Mesodermal cell (in vitro differentiated cells): Measurements from ENCODE around the gene CEP170.
"Not testable (repeated sequence)": the region's sequence is repeated elsewhere in the genome, so short reads cannot be mapped to it uniquely, and the experiment has no call there.

Source experiments
- H3K27ac ChIP-seq: 2 replicates; pipeline ENCODE4 v1.7.0; 2013; ENCODE audit warnings: mild to moderate bottlenecking, low read depth, low read length, moderate library complexity; ENCODE audit not compliant: severe bottlenecking
- H3K36me3 ChIP-seq: 2 replicates; pipeline ENCODE4 v1.7.1; 2013; ENCODE audit warnings: mild to moderate bottlenecking, low read length, moderate library complexity; ENCODE audit not compliant: control insufficient read depth, insufficient read depth
- H3K4me1 ChIP-seq: one replicate; pipeline ENCODE4 v1.7.1; 2013; ENCODE audit warnings: mild to moderate bottlenecking, low read length; ENCODE audit not compliant: insufficient read depth, control insufficient read depth, poor library complexity, severe bottlenecking
- H3K4me3 ChIP-seq: 2 replicates; pipeline ENCODE4 v1.7.0; 2013; ENCODE audit warnings: low read length, control low read depth, mild to moderate bottlenecking; ENCODE audit not compliant: insufficient read depth, poor library complexity, severe bottlenecking; ENCODE audit errors: extremely low read depth
- H3K9me3 ChIP-seq: 2 replicates; pipeline ENCODE4 v1.7.1; 2013; ENCODE audit warnings: mild to moderate bottlenecking, low read length, moderate library complexity; ENCODE audit not compliant: control insufficient read depth
- WGBS, 2 experiments: methylation state at CpG; one replicate each; pipeline ENCODE4 v1.1.5; 2013; ENCODE audit warnings: missing lambda C conversion rate in 2 of 2; ENCODE audit not compliant: insufficient coverage in 2 of 2; 5-methylcytosine and 5-hydroxymethylcytosine counted together

The CEP170 gene

GRCh38 chr1:243118601-243119322 is 136.3 kb downstream of the CEP170 start:
- not testable (repeated sequence) for H3K27ac ChIP-seq, H3K36me3 ChIP-seq, H3K4me1 ChIP-seq, H3K4me3 ChIP-seq, H3K9me3 ChIP-seq
- no CpG with 5 or more reads among the region's 5 CpGs for WGBS, 2 experiments

GRCh38 chr1:243116187-243116586 is 138.9 kb downstream of the CEP170 start:
- not testable (repeated sequence) for H3K36me3 ChIP-seq, H3K9me3 ChIP-seq, H3K4me3 ChIP-seq, H3K4me1 ChIP-seq, H3K27ac ChIP-seq
- WGBS, 2 experiments, result 92% methylated on average over 4 of the region's 7 CpGs; no CpG with 5 or more reads in 1 of the 2 experiments

GRCh38 chr1:243114769-243115168 is 140.3 kb downstream of the CEP170 start:
- H3K27ac ChIP-seq, H3K4me1 ChIP-seq, H3K4me3 ChIP-seq, H3K9me3 ChIP-seq, H3K36me3 ChIP-seq: not testable (repeated sequence)
- WGBS, 2 experiments, result 84 to 86% methylated on average over 3 of the region's 3 CpGs

- H3K36me3 ChIP-seq, H3K4me3 ChIP-seq, H3K27ac ChIP-seq, H3K4me1 ChIP-seq, H3K9me3 ChIP-seq: not testable (repeated sequence)
- WGBS, 2 experiments, result 45% methylated on average over 4 of the region's 8 CpGs; no CpG with 5 or more reads in 1 of the 2 experiments
These were observed 140.9 kb downstream of the CEP170 start for GRCh38 chr1:243114059-243114713.

- not testable (repeated sequence) for H3K27ac ChIP-seq, H3K36me3 ChIP-seq, H3K4me1 ChIP-seq, H3K9me3 ChIP-seq, H3K4me3 ChIP-seq
- WGBS, 2 experiments, result 92 to 94% methylated on average over 6 to 8 of the region's 12 CpGs
These were observed 147.9 kb downstream of the CEP170 start for GRCh38 chr1:243107171-243107570.

- not testable (repeated sequence) for H3K36me3 ChIP-seq, H3K27ac ChIP-seq, H3K4me3 ChIP-seq, H3K4me1 ChIP-seq, H3K9me3 ChIP-seq
- 85 to 88% methylated on average over 1 to 3 of the region's 6 CpGs for WGBS, 2 experiments
These were observed 149.3 kb downstream of the CEP170 start for GRCh38 chr1:243105652-243106332.

GRCh38 chr1:243105104-243105503 is 150.0 kb downstream of the CEP170 start:
- H3K9me3 ChIP-seq, H3K36me3 ChIP-seq, H3K4me3 ChIP-seq, H3K4me1 ChIP-seq, H3K27ac ChIP-seq: not testable (repeated sequence)

- H3K4me3 ChIP-seq, H3K4me1 ChIP-seq, H3K9me3 ChIP-seq, H3K36me3 ChIP-seq, H3K27ac ChIP-seq: not testable (repeated sequence)
- WGBS, 2 experiments, result 87 to 92% methylated on average over 2 of the region's 5 CpGs
These were observed 150.6 kb downstream of the CEP170 start for GRCh38 chr1:243104452-243104851.

- H3K4me3 ChIP-seq, H3K4me1 ChIP-seq: not testable (repeated sequence)
- 94 to 98% methylated on average over 29 to 33 of the region's 40 CpGs for WGBS, 2 experiments
These were observed 153.5 kb downstream of the CEP170 start for GRCh38 chr1:243101551-243102050.

GRCh38 chr1:243087368-243087767 is 167.7 kb downstream of the CEP170 start:
- H3K4me3 ChIP-seq, H3K4me1 ChIP-seq, H3K9me3 ChIP-seq, H3K36me3 ChIP-seq, H3K27ac ChIP-seq: not testable (repeated sequence)
- no CpG with 5 or more reads among the region's 3 CpGs for WGBS, 2 experiments

More at GRCh38 chr1:243101551-243102050, 153.5 kb downstream of the CEP170 start:
- H3K27ac ChIP-seq, H3K36me3 ChIP-seq, H3K9me3 ChIP-seq: not testable (repeated sequence)
